ENCODE measurements around the gene MRI1.

DNA sequence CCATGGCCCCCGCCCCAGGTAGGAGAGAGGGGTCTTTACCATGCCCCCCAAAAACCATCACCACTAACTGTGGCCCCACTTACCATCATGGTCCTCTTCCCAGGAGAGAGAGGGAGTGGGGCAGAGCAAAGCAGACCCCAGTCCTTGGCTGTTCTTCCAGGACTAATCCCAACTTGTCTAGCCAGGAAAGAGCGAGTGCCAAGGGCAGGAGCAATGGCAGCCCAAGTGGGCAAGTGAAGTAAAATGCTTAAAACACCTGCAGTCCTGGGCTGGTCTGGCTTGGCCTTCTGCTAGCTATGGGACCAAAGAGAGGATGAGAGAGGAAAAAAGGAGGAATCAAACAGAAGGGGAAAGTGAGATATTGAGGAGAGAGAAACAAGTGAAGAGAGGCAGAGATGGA is 48.8 kb downstream of the MRI1 start:
- TF ChIP-seq, protein P1, sequence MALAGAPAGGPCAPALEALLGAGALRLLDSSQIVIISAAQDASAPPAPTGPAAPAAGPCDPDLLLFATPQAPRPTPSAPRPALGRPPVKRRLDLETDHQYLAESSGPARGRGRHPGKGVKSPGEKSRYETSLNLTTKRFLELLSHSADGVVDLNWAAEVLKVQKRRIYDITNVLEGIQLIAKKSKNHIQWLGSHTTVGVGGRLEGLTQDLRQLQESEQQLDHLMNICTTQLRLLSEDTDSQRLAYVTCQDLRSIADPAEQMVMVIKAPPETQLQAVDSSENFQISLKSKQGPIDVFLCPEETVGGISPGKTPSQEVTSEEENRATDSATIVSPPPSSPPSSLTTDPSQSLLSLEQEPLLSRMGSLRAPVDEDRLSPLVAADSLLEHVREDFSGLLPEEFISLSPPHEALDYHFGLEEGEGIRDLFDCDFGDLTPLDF (CRISPR knock-in tag; IDR thresholded peaks at IDR 0.05), result no peak
- no peak for TF ChIP-seq RORB (CRISPR knock-in tag; IDR thresholded peaks at IDR 0.05)
- TF ChIP-seq CTCF (IDR thresholded peaks at IDR 0.05), result no peak
- no peak for TF ChIP-seq SP1 (CRISPR knock-in tag; conservative IDR thresholded peaks at IDR 0.05)
- TF ChIP-seq, protein P2, sequence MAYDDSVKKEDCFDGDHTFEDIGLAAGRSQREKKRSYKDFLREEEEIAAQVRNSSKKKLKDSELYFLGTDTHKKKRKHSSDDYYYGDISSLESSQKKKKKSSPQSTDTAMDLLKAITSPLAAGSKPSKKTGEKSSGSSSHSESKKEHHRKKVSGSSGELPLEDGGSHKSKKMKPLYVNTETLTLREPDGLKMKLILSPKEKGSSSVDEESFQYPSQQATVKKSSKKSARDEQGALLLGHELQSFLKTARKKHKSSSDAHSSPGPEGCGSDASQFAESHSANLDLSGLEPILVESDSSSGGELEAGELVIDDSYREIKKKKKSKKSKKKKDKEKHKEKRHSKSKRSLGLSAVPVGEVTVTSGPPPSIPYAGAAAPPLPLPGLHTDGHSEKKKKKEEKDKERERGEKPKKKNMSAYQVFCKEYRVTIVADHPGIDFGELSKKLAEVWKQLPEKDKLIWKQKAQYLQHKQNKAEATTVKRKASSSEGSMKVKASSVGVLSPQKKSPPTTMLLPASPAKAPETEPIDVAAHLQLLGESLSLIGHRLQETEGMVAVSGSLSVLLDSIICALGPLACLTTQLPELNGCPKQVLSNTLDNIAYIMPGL (CRISPR knock-in tag; IDR thresholded peaks at IDR 0.05), result no peak
- TF ChIP-seq ZNF425 (CRISPR knock-in tag; conservative IDR thresholded peaks at IDR 0.05), result no peak
- no peak for TF ChIP-seq ZNF138 (CRISPR knock-in tag; conservative IDR thresholded peaks at IDR 0.05)
